Hepatocyte (in vitro differentiated cells): ENCODE results near the gene PAX3.

Experiments used
- CTCF ChIP-seq: fragments of 200-600 bp; sonication (generic); IDR thresholded peaks from 2 replicates; pipeline ENCODE4 v1.5.1; 2016; ENCODE audit warnings: antibody characterized with exemption, mild to moderate bottlenecking; ENCODE audit not compliant: poor library complexity
- EZH2phosphoT487 ChIP-seq: fragments of 200-600 bp; sonication (generic); IDR thresholded peaks from one replicate; pipeline ENCODE4 v1.6.1; 2018; ENCODE audit warnings: antibody characterized with exemption, mild to moderate bottlenecking, low read depth, moderate library complexity; ENCODE audit not compliant: unreplicated experiment, severe bottlenecking

- TF ChIP-seq CTCF (no peak), EZH2phosphoT487 (no peak)
Observed at GRCh38 chr2:222289278-222290160, 9.3 kb downstream of the PAX3 start.
